ENCODE results near the gene ADGRL4. TPM values are rescaled to one million over a fixed set of nuclear protein-coding genes. Genes with fewer than 3 reads are reported as not detected.

The ADGRL4 gene
- total and polyA plus RNA-seq, 9 of the 15 experiments (the other 6 are each of a cell fraction or from before 2014, with no cell fraction given): not detected

DNA sequence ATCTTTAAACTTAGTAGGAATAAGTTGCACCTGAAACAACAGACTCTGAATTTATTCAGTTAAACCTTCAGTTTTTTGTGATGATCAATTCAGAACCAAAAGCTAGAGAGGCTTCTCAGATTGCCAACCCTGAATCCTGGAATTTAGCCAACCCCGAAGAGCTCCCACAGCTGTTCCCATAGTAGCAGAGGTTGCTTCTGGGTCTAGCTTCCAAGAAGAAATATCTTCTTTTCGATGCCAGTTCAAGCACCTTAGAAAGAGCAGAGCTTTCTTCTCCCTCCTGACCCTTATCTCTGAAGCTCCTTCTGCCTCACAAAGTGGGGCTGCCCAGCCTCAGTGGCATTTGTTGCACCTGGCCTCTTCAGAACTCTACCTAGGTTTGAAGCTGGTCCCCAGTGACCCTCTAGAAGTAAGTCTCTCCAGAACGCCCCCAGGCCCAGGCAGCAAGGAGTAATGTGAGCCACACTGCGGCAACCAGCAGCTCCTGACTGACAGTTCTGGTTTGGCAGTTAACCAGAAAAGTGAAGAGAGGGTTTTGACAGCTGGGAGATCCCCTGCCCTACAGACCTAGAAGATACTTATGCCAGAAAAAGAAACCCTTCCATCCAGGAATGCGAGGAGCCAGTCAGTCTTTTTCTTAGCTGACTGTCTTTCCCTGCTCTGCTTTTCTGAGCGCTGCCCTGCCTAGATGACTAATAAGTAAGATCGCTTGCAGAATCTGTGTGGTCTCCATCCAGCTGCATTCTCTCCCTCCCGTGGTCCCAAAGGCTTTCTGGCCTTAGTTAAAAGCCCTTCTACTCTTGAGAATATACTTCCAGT, 165.9 kb downstream of the ADGRL4 start:
- TF ChIP-seq FOXJ3 (CRISPR knock-in tag; IDR thresholded peaks at IDR 0.05) (no peak), ZNF408 (CRISPR knock-in tag; IDR thresholded peaks at IDR 0.05; ENCODE audit: low read depth) (no peak), ELF4 (CRISPR knock-in tag; IDR thresholded peaks at IDR 0.05) (no peak), ZNF175 (CRISPR knock-in tag; IDR thresholded peaks at IDR 0.05; ENCODE audit: low read depth) (no peak), ZNF507 (tag; conservative IDR thresholded peaks at IDR 0.05) (no peak)
- TF ChIP-seq, protein P1, sequence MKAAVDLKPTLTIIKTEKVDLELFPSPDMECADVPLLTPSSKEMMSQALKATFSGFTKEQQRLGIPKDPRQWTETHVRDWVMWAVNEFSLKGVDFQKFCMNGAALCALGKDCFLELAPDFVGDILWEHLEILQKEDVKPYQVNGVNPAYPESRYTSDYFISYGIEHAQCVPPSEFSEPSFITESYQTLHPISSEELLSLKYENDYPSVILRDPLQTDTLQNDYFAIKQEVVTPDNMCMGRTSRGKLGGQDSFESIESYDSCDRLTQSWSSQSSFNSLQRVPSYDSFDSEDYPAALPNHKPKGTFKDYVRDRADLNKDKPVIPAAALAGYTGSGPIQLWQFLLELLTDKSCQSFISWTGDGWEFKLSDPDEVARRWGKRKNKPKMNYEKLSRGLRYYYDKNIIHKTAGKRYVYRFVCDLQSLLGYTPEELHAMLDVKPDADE (conservative IDR thresholded peaks at IDR 0.05; ENCODE audit: control insufficient read depth, low read depth, low read length): no peak
- TF ChIP-seq, protein P2, sequence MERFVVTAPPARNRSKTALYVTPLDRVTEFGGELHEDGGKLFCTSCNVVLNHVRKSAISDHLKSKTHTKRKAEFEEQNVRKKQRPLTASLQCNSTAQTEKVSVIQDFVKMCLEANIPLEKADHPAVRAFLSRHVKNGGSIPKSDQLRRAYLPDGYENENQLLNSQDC (CRISPR knock-in tag; IDR thresholded peaks at IDR 0.05): no peak
- TF ChIP-seq, protein P3, sequence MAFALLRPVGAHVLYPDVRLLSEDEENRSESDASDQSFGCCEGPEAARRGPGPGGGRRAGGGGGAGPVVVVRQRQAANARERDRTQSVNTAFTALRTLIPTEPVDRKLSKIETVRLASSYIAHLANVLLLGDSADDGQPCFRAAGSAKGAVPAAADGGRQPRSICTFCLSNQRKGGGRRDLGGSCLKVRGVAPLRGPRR (CRISPR knock-in tag; IDR thresholded peaks at IDR 0.05): no peak
- no peaks in the 10 kb centered on the region for H3K9me3 ChIP-seq (replicated peaks; ENCODE audit: control insufficient read depth, insufficient read depth, low read depth, low read length)
- POLR2A ChIA-PET: no interaction called here
- CTCF ChIA-PET (ENCODE audit: low intra/inter-chr PET ratio): no interaction called here
- no peaks in the 10 kb centered on the region for H3K9me1 ChIP-seq (ENCODE audit: control insufficient read depth, insufficient read depth, low read length)
- no peaks in the 10 kb centered on the region for H3K36me3 ChIP-seq (ENCODE audit: control insufficient read depth, insufficient read depth, low read length)
- DNase-seq (ENCODE audit: extremely low read depth in 1 of 4, low spot score in 3 of 4): peak in 1 of 4 experiments; percentile 9
- H3K4me3 ChIP-seq: no peak overlapping the region
- FAIRE-seq: no peak
- H4K20me1 ChIP-seq (replicated peaks; ENCODE audit: control insufficient read depth, insufficient read depth, low read length): no peaks in the 10 kb centered on the region
- intact Hi-C loops (cut with micrococcal nuclease): no loop called here
- no peaks in the 10 kb centered on the region for H3K79me2 ChIP-seq (ENCODE audit: control insufficient read depth, insufficient read depth, low read length)
- H3K27me3 ChIP-seq (ENCODE audit: control insufficient read depth in 2 of 2, insufficient read depth in 2 of 2, low read length in 2 of 2): no peaks in the 10 kb centered on the region
- H2AFZ ChIP-seq (ENCODE audit: low read depth, low read length): no peak overlapping the region
- H3K4me2 ChIP-seq (ENCODE audit: insufficient read depth, low read length): no peak overlapping the region
- H3K4me1 ChIP-seq (replicated peaks in 1 of 2; ENCODE audit: control insufficient read depth in 2 of 2, insufficient read depth in 2 of 2, low read length in 2 of 2): no peaks in the 10 kb centered on the region
- BruUV-seq (replicated peaks): no TSS peak
- no peak overlapping the region for H3K27ac ChIP-seq (ENCODE audit: extremely low read depth, low read depth, low read length)
- 0% methylated on average over 8 of the region's 8 CpGs for WGBS (ENCODE audit: insufficient coverage, low coverage, missing lambda C conversion rate)
- in situ Hi-C loops (cut with MboI): no loop called here
- no peak for ATAC-seq
- no peak overlapping the region for H3K9ac ChIP-seq (ENCODE audit: insufficient read depth in 1 of 2, low read depth in 2 of 2, low read length in 2 of 2)
